Natural killer cell (primary cell): ENCODE results near the gene TRAF7. TPM values are rescaled to one million over a fixed set of nuclear protein-coding genes. Genes with fewer than 3 reads are reported as not detected.

ENCODE experiments used
- ATAC-seq, 3 donors: fragments of 150-1000 bp in 2 of 3; fragments of 200-7000 bp in 1 of 3; cut with Tn5 transposase; 1 replicate in 1 of 3; 2 replicates in 2 of 3; pipeline ENCODE4 v1.10.0; 2021; ENCODE audit warnings: mild to moderate bottlenecking in 2 of 3, moderate library complexity in 2 of 3
- DNase-seq, 2 donors: peaks; one replicate each; pipeline versions ENCODE4 v3.0.0 to v3.0.0-alpha.2; 2013 to 2021; ENCODE audit warnings: mixed read lengths in 1 of 2
- H3K27ac ChIP-seq: one replicate; pipeline ENCODE4 v1.5.1; 2013; ENCODE audit warnings: mild to moderate bottlenecking, low read length
- H3K27me3 ChIP-seq: one replicate; pipeline ENCODE4 v1.6.1; 2013; ENCODE audit warnings: low read length; ENCODE audit not compliant: control insufficient read depth, insufficient read depth
- H3K36me3 ChIP-seq: one replicate; pipeline ENCODE4 v1.6.1; 2013; ENCODE audit warnings: low read length; ENCODE audit not compliant: control insufficient read depth, insufficient read depth
- H3K4me1 ChIP-seq: one replicate; pipeline ENCODE4 v1.6.1; 2013; ENCODE audit warnings: low read length; ENCODE audit not compliant: control insufficient read depth, insufficient read depth
- H3K4me3 ChIP-seq: one replicate; pipeline ENCODE4 v1.5.1; 2013; ENCODE audit warnings: low read length
- H3K9me3 ChIP-seq: one replicate; pipeline ENCODE4 v1.6.1; 2013; ENCODE audit warnings: low read length; ENCODE audit not compliant: control insufficient read depth, insufficient read depth
- H3K27ac Mint-ChIP-seq, 2 donors: one replicate each; pipeline ENCODE4 v1.8.0; 2022; ENCODE audit warnings: mild to moderate bottlenecking in 2 of 2, mixed read lengths in 2 of 2, moderate library complexity in 1 of 2
- H3K27me3 Mint-ChIP-seq, 2 donors: one replicate each; pipeline ENCODE4 v1.8.0; 2022; ENCODE audit warnings: low read depth in 2 of 2, mixed read lengths in 2 of 2
- H3K36me3 Mint-ChIP-seq: one replicate; pipeline ENCODE4 v1.8.0; 2022; ENCODE audit warnings: mixed read lengths
- H3K4me1 Mint-ChIP-seq, 2 donors: one replicate each; pipeline ENCODE4 v1.8.0; 2022; ENCODE audit warnings: mixed read lengths in 2 of 2
- H3K4me3 Mint-ChIP-seq: one replicate; pipeline ENCODE4 v1.8.0; 2022; ENCODE audit warnings: mild to moderate bottlenecking, moderate library complexity, mixed read lengths
- H3K9me3 Mint-ChIP-seq, 2 donors: one replicate each; pipeline ENCODE4 v1.8.0; 2022; ENCODE audit warnings: mixed read lengths in 2 of 2
- CTCF ChIP-seq: fragments of 200-600 bp; IDR thresholded peaks from one replicate; pipeline ENCODE4 v1.8.0; 2022; ENCODE audit warnings: antibody characterized with exemption
- WGBS: methylation state at CpG from one replicate; pipeline ENCODE4 v1.1.7; 2013; ENCODE audit warnings: missing lambda C conversion rate; ENCODE audit not compliant: insufficient coverage; 5-methylcytosine and 5-hydroxymethylcytosine counted together
- intact Hi-C: fragments of 100-400 bp; cut with micrococcal nuclease; formaldehyde crosslinking; loops from one replicate; pipeline ENCODE4 v1.14.2; 2022
- total RNA-seq, 4 donors: library from RNA; stranded (reverse); fragments of 120-200 nt in 1 of 4; gene quantifications; one replicate each; pipeline versions ENCODE4 v1.2.3 to v1.2.4, GENCODE V29; 2013 to 2022

The TRAF7 gene
- total RNA-seq, 3 donors from 2014 or later (not counting 1 experiment from before 2014, with no cell fraction given) = 29.3 to 39.1 (median 37.3) TPM

GRCh38 chr16:2158262-2158638 is 2.7 kb downstream of the TRAF7 start:
- Mint-ChIP-seq H3K36me3 (no peaks in the 10 kb centered on the region), H3K9me3 (no peaks in the 10 kb centered on the region), H3K4me3 (peak overlapping the region; percentile 13), H3K27ac (no peak overlapping the region), H3K4me1 (peaks cover 30 to 56% of the 10 kb centered on the region in 2 donors), H3K27me3 (no peaks in the 10 kb centered on the region)
- intact Hi-C loops = loop anchor here (10.0 kb wide), 1 partner anchor 57 kb away; the partner anchor contains the start of genes BRICD5 and PGP
- Histone ChIP-seq H3K4me1 (peaks cover 54% of the 10 kb centered on the region), H3K4me3 (no peak overlapping the region), H3K36me3 (no peaks in the 10 kb centered on the region), H3K9me3 (no peaks in the 10 kb centered on the region), H3K27me3 (no peaks in the 10 kb centered on the region), H3K27ac (no peak overlapping the region)
- DNase-seq (no peak), ATAC-seq (no peak)
- 96% methylated on average over 15 of the region's 15 CpGs for WGBS
- TF ChIP-seq CTCF = no peak

DNA sequence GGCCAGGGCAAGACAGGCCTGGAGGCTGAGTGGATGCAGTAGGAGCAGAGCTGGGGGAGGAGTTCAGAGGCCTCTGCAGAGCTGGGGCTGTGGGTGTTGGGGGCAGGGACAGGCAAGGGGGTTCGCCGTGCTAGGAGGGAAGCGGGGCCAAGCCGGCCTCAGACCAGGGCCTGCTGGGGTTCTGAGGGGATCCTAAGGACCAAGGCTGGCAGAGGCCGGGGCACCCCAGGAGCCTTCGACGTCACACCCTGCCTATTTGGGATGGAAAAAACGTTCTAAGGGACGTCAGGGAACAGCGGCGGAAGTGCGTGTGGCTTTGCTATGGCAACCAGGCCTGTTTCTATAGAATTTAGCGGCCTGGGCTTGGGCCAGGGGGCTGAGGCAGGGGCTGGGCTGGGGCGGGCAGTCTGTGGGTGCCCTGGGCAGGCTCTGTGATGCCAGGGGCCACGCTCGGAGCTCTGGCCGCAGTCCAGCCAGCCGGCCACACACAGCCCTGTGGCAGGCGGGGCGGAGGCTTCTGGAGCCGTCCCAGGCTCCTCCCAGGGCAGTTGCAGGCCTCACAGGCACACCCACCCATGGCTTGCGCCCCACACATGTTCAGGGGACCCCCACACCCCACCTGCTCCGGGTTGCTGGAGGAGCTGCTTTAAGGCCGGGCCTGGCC is 3.7 kb downstream of the TRAF7 start:
- H3K27ac ChIP-seq = no peak overlapping the region
- H3K9me3 ChIP-seq = no peaks in the 10 kb centered on the region
- DNase-seq (no peak), ATAC-seq (no peak)
- Mint-ChIP-seq H3K27ac (no peak overlapping the region), H3K4me3 (no peak overlapping the region), H3K36me3 (no peaks in the 10 kb centered on the region), H3K4me1 (peaks cover 29 to 50% of the 10 kb centered on the region in 2 donors), H3K9me3 (no peaks in the 10 kb centered on the region), H3K27me3 (no peaks in the 10 kb centered on the region)
- H3K4me1 ChIP-seq = peaks cover 44% of the 10 kb centered on the region
- H3K4me3 ChIP-seq = no peak overlapping the region
- H3K27me3 ChIP-seq = no peaks in the 10 kb centered on the region
- no peak for TF ChIP-seq CTCF
- intact Hi-C loops = loop anchor here (10.0 kb wide), 1 partner anchor 55 kb away; the partner anchor contains the start of genes BRICD5 and PGP
- H3K36me3 ChIP-seq = no peaks in the 10 kb centered on the region
- 94% methylated on average over 24 of the region's 24 CpGs for WGBS

DNA sequence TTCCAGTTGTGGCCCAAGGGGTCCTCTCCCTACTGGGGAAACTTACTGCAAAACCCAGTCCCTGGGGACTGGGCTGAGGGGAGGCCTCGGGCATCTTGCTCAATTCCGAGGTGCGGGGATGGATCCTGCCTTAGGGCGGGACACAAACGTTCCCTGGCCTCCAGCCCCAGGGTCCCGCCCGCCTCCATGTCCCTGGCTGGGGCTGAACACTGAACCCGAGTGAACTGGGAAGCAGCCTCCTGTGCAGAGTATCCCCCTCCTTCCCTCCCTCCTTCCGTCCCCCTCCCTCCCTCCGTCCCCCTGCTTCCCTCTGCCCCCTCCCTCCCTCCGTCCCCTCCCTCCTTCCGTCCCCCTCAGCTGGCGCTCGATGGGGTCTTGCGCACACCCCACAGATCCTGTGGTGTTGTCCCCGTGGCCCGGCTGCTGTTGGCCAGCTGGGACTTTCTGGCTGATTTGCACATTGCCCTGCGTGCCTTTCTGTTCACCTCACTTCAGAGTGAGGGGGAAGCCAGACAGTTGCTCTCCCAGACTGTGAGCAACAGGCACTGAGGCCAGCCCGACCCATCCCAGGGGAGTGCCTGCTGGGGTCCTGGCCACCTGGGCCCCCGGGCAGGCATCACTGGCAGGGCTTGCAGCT is 5.5 kb downstream of the TRAF7 start:
- intact Hi-C loops = no loop called here
- Histone ChIP-seq H3K27ac (no peak overlapping the region), H3K9me3 (no peaks in the 10 kb centered on the region), H3K36me3 (peaks cover 2% of the 10 kb centered on the region), H3K4me3 (no peak overlapping the region), H3K4me1 (peaks cover 34% of the 10 kb centered on the region), H3K27me3 (no peaks in the 10 kb centered on the region)
- Mint-ChIP-seq H3K9me3 (no peaks in the 10 kb centered on the region), H3K27me3 (no peaks in the 10 kb centered on the region), H3K36me3 (no peaks in the 10 kb centered on the region), H3K4me1 (peaks cover 14 to 35% of the 10 kb centered on the region in 2 donors), H3K27ac (no peak overlapping the region), H3K4me3 (no peak overlapping the region)
- TF ChIP-seq CTCF = no peak
- no peak for ATAC-seq
- WGBS = 85% methylated on average over 19 of the region's 20 CpGs
- no peak for DNase-seq
